BJ (cell line): ENCODE data around the gene TM4SF4. TPM values are rescaled to one million over a fixed set of nuclear protein-coding genes. Genes with fewer than 3 reads are reported as not detected.

ENCODE experiments used
- CTCF ChIA-PET: fragments of 350-600 bp; formaldehyde crosslinking; extraction: SDS; loops from one replicate; lab custom pipeline; 2021; ENCODE audit warnings: antibody characterized with exemption, inconsistent platforms; lab: Yijun Ruan, JAX
- POLR2A ChIA-PET: fragments of 300-600 bp; sonication (Branson Sonifier 250); formaldehyde crosslinking; extraction: SDS; loops from one replicate; lab custom pipeline; 2021; ENCODE audit warnings: antibody characterized with exemption; lab: Charles Lee
- DNase-seq: peaks from one replicate; pipeline ENCODE4 v3.0.0-alpha.2; 2011; ENCODE audit warnings: low read depth
- H3K27me3 ChIP-seq: 2 replicates; pipeline ENCODE4 v1.6.0; 2011; ENCODE audit warnings: low read length; ENCODE audit not compliant: control insufficient read depth, insufficient read depth
- H3K36me3 ChIP-seq: 2 replicates; pipeline ENCODE4 v1.5.1; 2011; ENCODE audit warnings: low read length; ENCODE audit not compliant: control insufficient read depth, insufficient read depth
- H3K4me3 ChIP-seq: 2 replicates; pipeline ENCODE4 v1.5.1; 2011; ENCODE audit warnings: low read depth, mild to moderate bottlenecking, control low read depth, low read length
- polyA plus RNA-seq: library from polyadenylated mRNA; depleted of rRNA; stranded (reverse); fragments of >200 nt; gene quantifications from 2 replicates; pipeline ENCODE4 v1.2.3, GENCODE V29; 2011
- TF ChIP-seq, protein P1 (sequence below): IDR thresholded peaks from 2 replicates; pipeline ENCODE4 v1.5.1; 2011; ENCODE audit warnings: low read depth, mild to moderate bottlenecking, control low read depth, inconsistent platforms, low read length, moderate library complexity; ENCODE audit not compliant: insufficient read depth

Gene TM4SF4
- polyA plus RNA-seq, 1 experiment, result 0.42 TPM

- CTCF ChIA-PET, result interaction anchor here (0.6 to 3.0 kb wide), 3 partner anchors 18 to 96 kb away, joined by 3 to 11 read pairs (median 3); no protein-coding TSS in a partner anchor
- TF ChIP-seq, protein P1, sequence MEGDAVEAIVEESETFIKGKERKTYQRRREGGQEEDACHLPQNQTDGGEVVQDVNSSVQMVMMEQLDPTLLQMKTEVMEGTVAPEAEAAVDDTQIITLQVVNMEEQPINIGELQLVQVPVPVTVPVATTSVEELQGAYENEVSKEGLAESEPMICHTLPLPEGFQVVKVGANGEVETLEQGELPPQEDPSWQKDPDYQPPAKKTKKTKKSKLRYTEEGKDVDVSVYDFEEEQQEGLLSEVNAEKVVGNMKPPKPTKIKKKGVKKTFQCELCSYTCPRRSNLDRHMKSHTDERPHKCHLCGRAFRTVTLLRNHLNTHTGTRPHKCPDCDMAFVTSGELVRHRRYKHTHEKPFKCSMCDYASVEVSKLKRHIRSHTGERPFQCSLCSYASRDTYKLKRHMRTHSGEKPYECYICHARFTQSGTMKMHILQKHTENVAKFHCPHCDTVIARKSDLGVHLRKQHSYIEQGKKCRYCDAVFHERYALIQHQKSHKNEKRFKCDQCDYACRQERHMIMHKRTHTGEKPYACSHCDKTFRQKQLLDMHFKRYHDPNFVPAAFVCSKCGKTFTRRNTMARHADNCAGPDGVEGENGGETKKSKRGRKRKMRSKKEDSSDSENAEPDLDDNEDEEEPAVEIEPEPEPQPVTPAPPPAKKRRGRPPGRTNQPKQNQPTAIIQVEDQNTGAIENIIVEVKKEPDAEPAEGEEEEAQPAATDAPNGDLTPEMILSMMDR, result no peak
These were observed 26.1 kb upstream of the TM4SF4 start for GRCh38 chr3:149448331-149448831.

GRCh38 chr3:149449182-149449581 lies 25.3 kb upstream of the TM4SF4 start:
- no peak for DNase-seq
- ChIA-PET CTCF (interaction anchor here (0.6 to 3.0 kb wide), 2 partner anchors 30 to 97 kb away, joined by 3 to 11 read pairs; no protein-coding TSS in a partner anchor), POLR2A (interaction anchor here (0.7 kb wide), 1 partner anchor 14 kb away, joined by 10 read pairs; no protein-coding TSS in a partner anchor)
- Histone ChIP-seq H3K36me3 (no peaks in the 10 kb centered on the region), H3K4me3 (no peak overlapping the region), H3K27me3 (no peaks in the 10 kb centered on the region)
- TF ChIP-seq, protein P1, result no peak

More at GRCh38 chr3:149448331-149448831, 26.1 kb upstream of the TM4SF4 start:
- no peaks in the 10 kb centered on the region for H3K27me3 ChIP-seq
- POLR2A ChIA-PET, result interaction anchor here (0.6 to 0.7 kb wide), 2 partner anchors 11 to 299 kb away, joined by 3 read pairs; no protein-coding TSS in a partner anchor
- H3K4me3 ChIP-seq, result no peak overlapping the region
- H3K36me3 ChIP-seq, result no peaks in the 10 kb centered on the region
- DNase-seq, result peak; percentile 46

GRCh38 chr3:149449799-149450198 lies 24.7 kb upstream of the TM4SF4 start:
- H3K4me3 ChIP-seq, result no peak overlapping the region
- ChIA-PET POLR2A (no interaction called here), CTCF (interaction anchor here (3.0 kb wide), 1 partner anchor 30 kb away, joined by 11 read pairs; no protein-coding TSS in a partner anchor)
- H3K36me3 ChIP-seq, result no peaks in the 10 kb centered on the region
- no peaks in the 10 kb centered on the region for H3K27me3 ChIP-seq
- no peak for DNase-seq
- TF ChIP-seq, protein P1, result no peak

- H3K4me3 ChIP-seq, result no peak overlapping the region
- no peak for DNase-seq
- H3K36me3 ChIP-seq, result no peaks in the 10 kb centered on the region
- no peaks in the 10 kb centered on the region for H3K27me3 ChIP-seq
- POLR2A ChIA-PET, result no interaction called here
- CTCF ChIA-PET, result interaction anchor here (3.0 kb wide), 1 partner anchor 29 kb away, joined by 11 read pairs; no protein-coding TSS in a partner anchor
- TF ChIP-seq, protein P1, result no peak
These were observed 24.2 kb upstream of the TM4SF4 start for GRCh38 chr3:149450281-149450680.

GRCh38 chr3:149452036-149452435 lies 22.5 kb upstream of the TM4SF4 start:
- TF ChIP-seq, protein P1, result no peak
- no peaks in the 10 kb centered on the region for H3K36me3 ChIP-seq
- POLR2A ChIA-PET, result no interaction called here
- no peaks in the 10 kb centered on the region for H3K27me3 ChIP-seq
- DNase-seq, result no peak
- H3K4me3 ChIP-seq, result no peak overlapping the region
- CTCF ChIA-PET, result no interaction called here
